HEK293 (cell line): ENCODE results near the gene MAB21L3.

Source experiments
- ZBTB17 ChIP-seq: fragments of 450-650 bp; formaldehyde crosslinking; IDR thresholded peaks from 2 replicates; pipeline ENCODE4 v1.5.1; 2016; ENCODE audit warnings: missing biosample characterization, missing genetic modification characterization
- ZBTB44 ChIP-seq: fragments of 450-650 bp; IDR thresholded peaks from 2 replicates; pipeline ENCODE4 v1.5.1; 2018; ENCODE audit warnings: missing biosample characterization, mild to moderate bottlenecking, missing genetic modification characterization
- TF ChIP-seq, protein P1 (sequence below): IDR thresholded peaks from 2 replicates; pipeline ENCODE4 v1.6.1; 2011; ENCODE audit warnings: mild to moderate bottlenecking, low read depth, low read length, borderline replicate concordance

DNA sequence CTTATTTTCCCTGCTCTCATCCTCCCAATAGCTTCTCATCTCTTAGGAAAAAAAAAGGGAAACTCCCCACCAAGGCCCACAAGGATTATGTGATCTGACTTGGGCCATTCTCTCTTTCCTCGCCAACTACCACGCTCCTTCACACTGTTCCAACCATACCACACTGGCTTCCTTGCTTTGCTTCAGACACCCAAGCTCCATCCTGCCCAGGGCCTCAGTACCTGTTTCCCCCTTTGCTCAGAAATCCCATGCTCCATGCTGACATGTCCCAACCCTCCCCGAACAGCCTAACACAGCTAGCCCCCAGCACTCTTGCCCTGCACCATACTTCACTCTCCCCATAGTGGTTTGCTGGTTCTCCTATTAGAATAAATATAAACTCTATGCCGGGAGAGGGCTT is 39.2 kb downstream of the MAB21L3 start:
- TF ChIP-seq ZBTB17 (tag by site-specific recombination) = no peak
- no peak for TF ChIP-seq ZBTB44 (tag by site-specific recombination)
- TF ChIP-seq, protein P1, sequence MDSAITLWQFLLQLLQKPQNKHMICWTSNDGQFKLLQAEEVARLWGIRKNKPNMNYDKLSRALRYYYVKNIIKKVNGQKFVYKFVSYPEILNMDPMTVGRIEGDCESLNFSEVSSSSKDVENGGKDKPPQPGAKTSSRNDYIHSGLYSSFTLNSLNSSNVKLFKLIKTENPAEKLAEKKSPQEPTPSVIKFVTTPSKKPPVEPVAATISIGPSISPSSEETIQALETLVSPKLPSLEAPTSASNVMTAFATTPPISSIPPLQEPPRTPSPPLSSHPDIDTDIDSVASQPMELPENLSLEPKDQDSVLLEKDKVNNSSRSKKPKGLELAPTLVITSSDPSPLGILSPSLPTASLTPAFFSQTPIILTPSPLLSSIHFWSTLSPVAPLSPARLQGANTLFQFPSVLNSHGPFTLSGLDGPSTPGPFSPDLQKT = no peak
